ENCODE measurements around the gene PRRC1. TPM values are rescaled to one million over a fixed set of nuclear protein-coding genes. Genes with fewer than 3 reads are reported as not detected.

The PRRC1 gene
- total and polyA plus RNA-seq, 4 donors: 19.6 to 44.1 (median 25.6) TPM

DNA sequence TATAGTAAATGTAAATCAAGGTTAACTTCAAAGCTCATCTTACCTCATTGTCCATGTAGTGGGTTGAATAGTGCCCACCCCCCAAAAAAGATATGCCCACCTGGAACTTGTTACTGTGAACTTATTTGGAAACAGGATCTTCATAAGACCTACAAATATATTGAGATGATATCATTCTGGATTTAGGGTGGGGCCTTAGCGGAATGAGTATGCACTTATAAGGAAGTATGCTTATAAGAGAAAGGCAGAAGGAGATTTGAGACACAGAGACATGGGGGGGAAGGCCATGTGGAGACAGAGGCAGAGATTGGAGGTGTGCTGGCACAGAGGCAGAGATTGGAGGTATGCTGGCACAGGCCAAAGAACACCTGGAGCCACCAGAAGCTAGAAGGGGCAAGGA lies 2.6 kb upstream of the PRRC1 start:
- H3K4me1 ChIP-seq (ENCODE audit: control insufficient read depth in 4 of 4, insufficient read depth in 4 of 4, low read length in 3 of 4): peaks cover 0 to 18% (median 7%) of the 10 kb centered on the region in 4 donors
- H3K27me3 ChIP-seq (ENCODE audit: control insufficient read depth in 4 of 4, insufficient read depth in 4 of 4, low read length in 3 of 4): no peaks in the 10 kb centered on the region
- H3K9ac ChIP-seq (ENCODE audit: low read depth in 1 of 2, low read length in 2 of 2): no peak overlapping the region
- no peak for TF ChIP-seq HNF4A (conservative IDR thresholded peaks at IDR 0.05)
- TF ChIP-seq, protein P1, sequence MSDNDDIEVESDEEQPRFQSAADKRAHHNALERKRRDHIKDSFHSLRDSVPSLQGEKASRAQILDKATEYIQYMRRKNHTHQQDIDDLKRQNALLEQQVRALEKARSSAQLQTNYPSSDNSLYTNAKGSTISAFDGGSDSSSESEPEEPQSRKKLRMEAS (IDR thresholded peaks at IDR 0.05): no peak
- TF ChIP-seq HNF4G (IDR thresholded peaks at IDR 0.05): no peak
- no peak for TF ChIP-seq REST (IDR thresholded peaks at IDR 0.05)
- TF ChIP-seq RXRA (IDR thresholded peaks at IDR 0.05): no peak
- no peak for TF ChIP-seq YY1 (IDR thresholded peaks at IDR 0.05)
- no peak for TF ChIP-seq ATF3 (IDR thresholded peaks at IDR 0.05)
- TF ChIP-seq NR2F2 (IDR thresholded peaks at IDR 0.05): no peak
- no peak for TF ChIP-seq FOXA1 (IDR thresholded peaks at IDR 0.05)
- TF ChIP-seq GABPA (IDR thresholded peaks at IDR 0.05 in 1 of 2, conservative IDR thresholded peaks at IDR 0.05 in 1 of 2): no peak
- TF ChIP-seq, protein P2, sequence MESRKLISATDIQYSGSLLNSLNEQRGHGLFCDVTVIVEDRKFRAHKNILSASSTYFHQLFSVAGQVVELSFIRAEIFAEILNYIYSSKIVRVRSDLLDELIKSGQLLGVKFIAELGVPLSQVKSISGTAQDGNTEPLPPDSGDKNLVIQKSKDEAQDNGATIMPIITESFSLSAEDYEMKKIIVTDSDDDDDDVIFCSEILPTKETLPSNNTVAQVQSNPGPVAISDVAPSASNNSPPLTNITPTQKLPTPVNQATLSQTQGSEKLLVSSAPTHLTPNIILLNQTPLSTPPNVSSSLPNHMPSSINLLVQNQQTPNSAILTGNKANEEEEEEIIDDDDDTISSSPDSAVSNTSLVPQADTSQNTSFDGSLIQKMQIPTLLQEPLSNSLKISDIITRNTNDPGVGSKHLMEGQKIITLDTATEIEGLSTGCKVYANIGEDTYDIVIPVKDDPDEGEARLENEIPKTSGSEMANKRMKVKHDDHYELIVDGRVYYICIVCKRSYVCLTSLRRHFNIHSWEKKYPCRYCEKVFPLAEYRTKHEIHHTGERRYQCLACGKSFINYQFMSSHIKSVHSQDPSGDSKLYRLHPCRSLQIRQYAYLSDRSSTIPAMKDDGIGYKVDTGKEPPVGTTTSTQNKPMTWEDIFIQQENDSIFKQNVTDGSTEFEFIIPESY (IDR thresholded peaks at IDR 0.05): no peak
- TF ChIP-seq CTCF (IDR thresholded peaks at IDR 0.05; ENCODE audit: low read depth, low read length, missing input control): no peak
- no peak for TF ChIP-seq RAD21 (IDR thresholded peaks at IDR 0.05)
- no peak for TF ChIP-seq SP1 (IDR thresholded peaks at IDR 0.05)
- no peak for TF ChIP-seq EGR1 (IDR thresholded peaks at IDR 0.05; ENCODE audit: low read depth in 2 of 2)
- TF ChIP-seq TAF1 (conservative IDR thresholded peaks at IDR 0.05): no peak
- H3K9me3 ChIP-seq (ENCODE audit: control insufficient read depth in 4 of 4, low read length in 3 of 4): no peaks in the 10 kb centered on the region
- H3K4me3 ChIP-seq (ENCODE audit: low read depth in 1 of 3, low read length in 3 of 3): no peak overlapping the region
- no peaks in the 10 kb centered on the region for H3K36me3 ChIP-seq (ENCODE audit: control insufficient read depth in 4 of 4, insufficient read depth in 3 of 4, low read depth in 1 of 4, low read length in 3 of 4)
- no peak for DNase-seq (ENCODE audit: low spot score)
- 98% methylated on average over 1 of the region's 1 CpG for WGBS
- no peak overlapping the region for H3K27ac ChIP-seq (ENCODE audit: low read depth in 1 of 2, low read length in 2 of 2)

All from liver (tissue), 9 donors.